Right ventricle myocardium inferior (tissue), 1 donor: ENCODE data around the gene FOXF1. TPM values are rescaled to one million over a fixed set of nuclear protein-coding genes. Genes with fewer than 3 reads are reported as not detected.

ENCODE experiments used
- ATAC-seq: fragments of 200-7000 bp; cut with Tn5 transposase; one replicate; pipeline ENCODE4 v1.9.1; 2020; ENCODE audit warnings: mild to moderate bottlenecking, moderate library complexity
- DNase-seq: peaks from one replicate; pipeline ENCODE4 v3.0.0; 2021; ENCODE audit errors: missing footprints
- intact Hi-C: fragments of 100-400 bp; cut with DNase I; formaldehyde crosslinking; loops from one replicate; pipeline ENCODE4 v1.11.0; 2022
- total RNA-seq: library from RNA; stranded (reverse); fragmentation: NEBNext Ultra II Directional; extraction: Animal tissue kit (Norgen Biotek cat#: 25700); gene quantifications from one replicate; pipeline ENCODE4 v1.2.1, GENCODE V29; 2021
- donor health status: DM: no; HTN: yes; CAD: no; lungs with severe emphysema.

FOXF1 gene
- total RNA-seq, 1 donor from 2014 or later: 0.05 TPM

DNA sequence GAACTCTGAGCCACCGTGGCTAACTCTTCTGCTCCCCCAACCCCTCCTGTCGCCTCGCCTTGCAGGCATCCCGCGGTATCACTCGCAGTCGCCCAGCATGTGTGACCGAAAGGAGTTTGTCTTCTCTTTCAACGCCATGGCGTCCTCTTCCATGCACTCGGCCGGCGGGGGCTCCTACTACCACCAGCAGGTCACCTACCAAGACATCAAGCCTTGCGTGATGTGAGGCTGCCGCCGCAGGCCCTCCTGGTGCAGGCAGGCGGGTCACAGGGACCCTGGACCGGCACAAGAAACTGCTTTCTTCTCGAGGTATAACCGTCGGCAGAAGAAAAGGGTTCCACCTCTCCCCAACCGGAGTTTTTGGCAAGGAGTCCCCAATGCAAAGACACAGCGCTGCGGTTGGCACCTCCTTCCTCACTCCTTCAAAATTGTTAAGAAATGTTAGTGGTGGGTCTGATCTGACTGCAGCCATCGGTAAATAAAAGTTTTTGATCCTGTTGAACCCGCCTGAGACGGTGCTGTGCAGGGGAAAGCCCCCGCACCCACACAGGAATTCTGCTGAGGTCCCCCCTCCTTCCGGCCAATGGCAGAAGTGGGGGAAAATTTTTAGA is 2.6 kb downstream of the FOXF1 start:
- DNase-seq (no peak), ATAC-seq (no peak)
- intact Hi-C loops: no loop called here

DNA sequence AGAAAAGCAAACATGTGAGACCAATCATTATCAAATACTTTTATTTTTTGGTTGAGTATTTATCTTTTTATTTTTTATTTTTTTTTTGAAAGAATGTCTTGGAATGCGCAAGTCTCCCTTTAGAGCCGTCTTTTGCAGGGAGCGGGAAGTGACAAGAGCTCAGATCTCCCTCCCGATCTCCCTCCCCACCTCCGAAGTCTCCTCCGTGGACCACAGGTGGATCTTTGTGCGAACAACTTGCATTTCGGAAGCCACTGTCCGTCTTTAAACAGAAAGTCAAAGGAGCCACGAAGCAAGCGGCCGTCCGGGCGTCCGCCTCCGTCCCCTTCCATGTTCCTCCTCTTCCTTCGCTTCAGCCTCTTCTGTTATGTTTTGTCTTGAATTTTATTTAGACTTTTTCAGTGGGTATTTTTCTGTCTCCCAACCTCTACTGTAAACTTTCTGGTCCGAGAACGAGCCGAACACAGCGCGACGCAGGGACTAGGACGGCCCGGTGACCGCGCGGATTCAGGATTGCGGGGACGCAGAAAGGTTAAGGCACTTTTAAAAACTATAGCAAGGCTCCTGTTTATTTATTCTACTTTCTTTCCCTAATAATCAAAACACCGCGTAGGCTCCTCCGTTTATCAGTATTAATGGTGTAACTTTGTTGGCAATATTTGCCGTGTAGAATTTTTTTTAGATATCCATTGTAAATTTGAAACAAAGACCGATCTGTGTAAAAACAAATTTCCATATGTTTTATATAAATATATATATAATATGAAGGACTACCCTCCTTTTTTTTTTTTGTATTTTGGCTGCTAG is 3.3 kb downstream of the FOXF1 start:
- intact Hi-C loops: no loop called here
- no peak for ATAC-seq
- DNase-seq: peak; percentile 13

DNA sequence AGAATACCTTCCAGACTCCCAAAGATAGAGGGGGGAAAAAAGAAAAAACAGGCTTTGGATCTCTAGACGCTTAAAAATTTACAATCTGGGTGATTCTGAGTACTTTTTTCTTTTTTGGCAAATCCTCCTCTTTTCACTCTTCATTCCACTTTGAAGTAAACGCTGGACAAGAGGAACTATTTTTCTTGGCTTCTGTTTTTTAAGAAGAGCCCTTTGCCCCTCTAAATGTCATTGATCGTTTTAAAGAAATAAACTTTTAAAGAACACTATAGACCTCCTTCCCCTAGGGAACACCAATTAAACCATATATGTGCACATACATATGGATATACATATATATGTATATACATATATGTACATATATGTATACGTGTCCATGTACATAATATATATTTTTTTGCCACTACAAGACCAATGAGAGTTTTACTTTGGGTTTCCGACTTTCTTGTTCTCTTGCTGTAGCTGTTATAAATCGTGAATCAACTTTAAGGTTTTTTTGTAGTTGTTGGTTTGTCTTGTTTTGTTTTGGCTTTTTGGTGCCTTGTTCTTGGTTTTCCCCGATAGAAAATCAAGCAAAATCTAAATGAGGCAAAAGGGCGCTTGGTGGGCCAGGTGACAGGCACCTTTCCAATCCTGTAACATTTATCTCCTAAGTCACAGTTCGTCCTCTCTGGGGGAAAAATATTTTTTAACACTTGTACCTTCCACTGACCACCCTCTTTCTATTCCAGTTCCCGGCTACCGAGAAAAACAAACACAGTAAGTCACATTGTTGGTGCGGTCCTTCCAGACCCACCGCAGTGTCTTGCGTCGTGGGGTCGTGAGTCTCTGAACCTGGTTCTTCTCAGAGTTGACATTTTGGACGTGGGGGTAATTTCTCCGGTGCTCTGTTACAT is 4.4 kb downstream of the FOXF1 start:
- intact Hi-C loops: loop anchor here (5.0 kb wide), 1 partner anchor 692 kb away; no protein-coding TSS in a partner anchor
- no peak for DNase-seq

DNA sequence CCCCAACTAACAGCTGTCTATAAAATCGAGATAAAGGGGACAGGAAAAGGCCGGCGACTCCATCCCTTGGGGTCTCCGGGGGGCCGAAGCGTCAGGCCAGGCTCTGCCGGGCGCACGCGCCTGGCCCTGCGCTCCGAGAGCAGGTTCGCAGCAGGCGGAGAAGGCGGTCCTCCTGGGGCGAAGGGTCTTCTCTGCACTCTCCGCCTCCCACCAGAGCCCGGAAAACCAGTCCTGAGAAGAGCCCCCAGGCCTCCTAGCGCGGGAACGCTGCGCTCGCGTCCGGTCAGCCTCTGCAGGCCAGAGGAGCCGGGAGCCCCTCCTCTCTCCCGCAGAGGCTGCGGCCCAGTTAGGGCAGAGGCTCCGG is 5.1 kb downstream of the FOXF1 start:
- no peak for DNase-seq
- no peak for ATAC-seq
- intact Hi-C loops: loop anchor here (5.0 kb wide), 1 partner anchor 693 kb away; no protein-coding TSS in a partner anchor

More for the DNA sequence above, 4.4 kb downstream of the FOXF1 start:
- ATAC-seq: no peak

DNA sequence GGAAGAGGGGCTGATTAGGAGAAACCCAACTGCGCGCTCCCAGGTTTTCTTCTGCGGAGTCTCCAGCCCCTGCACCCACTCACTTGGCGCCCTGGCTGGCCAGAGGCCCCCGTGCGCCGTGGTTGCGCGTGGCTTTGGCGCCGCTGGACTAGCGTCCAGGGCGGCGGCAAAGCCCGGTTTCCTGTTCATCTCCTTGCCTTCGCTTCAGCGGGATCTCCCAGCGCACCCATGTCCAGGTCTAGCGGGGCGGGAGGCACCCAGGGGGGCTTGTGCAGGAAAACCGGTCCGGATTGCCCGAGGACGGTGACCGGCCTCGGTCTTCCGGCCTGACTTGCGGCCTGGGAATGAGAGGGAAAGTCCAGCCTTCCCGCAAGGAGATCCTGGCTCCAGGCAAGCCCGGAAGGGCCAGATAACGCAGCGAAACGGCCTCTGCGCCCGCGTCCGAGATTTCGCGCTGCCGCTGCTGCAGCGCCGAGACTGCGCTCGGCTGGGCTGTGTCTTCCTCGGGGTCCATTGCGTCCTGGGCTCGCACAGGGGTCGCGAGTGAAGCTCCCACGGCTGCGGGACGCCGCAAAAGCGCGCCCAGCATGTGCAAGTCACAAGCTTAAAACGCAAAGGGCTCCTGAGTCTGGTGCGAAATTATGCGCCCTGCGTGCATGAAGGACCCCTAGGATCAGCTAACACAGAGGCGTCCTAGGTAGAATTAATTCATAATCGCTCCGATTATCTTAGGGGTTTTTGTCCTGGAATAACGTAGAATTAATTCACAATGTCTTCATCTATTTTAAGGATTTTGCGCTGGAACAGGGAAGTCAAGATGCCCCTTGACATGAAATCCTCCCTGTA is 5.7 kb downstream of the FOXF1 start:
- DNase-seq (peak; percentile 17), ATAC-seq (no peak)
- intact Hi-C loops: loop anchor here (1.0 to 5.0 kb wide), 3 partner anchors 175 to 694 kb away; no protein-coding TSS in a partner anchor

DNA sequence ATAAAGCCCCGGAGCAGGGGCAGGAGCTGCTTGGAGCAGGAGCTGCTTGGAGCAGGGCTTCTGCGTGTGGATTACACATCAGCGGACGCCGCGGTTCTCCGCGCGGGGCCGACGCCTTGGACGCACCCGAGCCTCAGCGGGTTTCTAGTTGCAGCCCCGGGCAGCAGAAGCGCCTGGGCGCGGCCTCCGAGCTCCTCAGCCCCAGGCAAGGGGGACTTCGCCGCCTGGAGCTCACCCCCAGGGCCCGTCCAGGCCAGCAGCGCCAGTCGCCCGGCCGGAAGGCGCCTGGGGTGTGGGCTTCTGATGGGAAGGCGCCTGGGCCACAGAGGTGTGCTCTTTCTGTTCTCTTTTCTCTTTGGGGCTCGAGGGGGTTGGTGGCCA is 6.3 kb downstream of the FOXF1 start:
- ATAC-seq: no peak
- intact Hi-C loops: loop anchor here (1.0 to 5.0 kb wide), 3 partner anchors 176 to 694 kb away; no protein-coding TSS in a partner anchor
- DNase-seq: peak; percentile 56

DNA sequence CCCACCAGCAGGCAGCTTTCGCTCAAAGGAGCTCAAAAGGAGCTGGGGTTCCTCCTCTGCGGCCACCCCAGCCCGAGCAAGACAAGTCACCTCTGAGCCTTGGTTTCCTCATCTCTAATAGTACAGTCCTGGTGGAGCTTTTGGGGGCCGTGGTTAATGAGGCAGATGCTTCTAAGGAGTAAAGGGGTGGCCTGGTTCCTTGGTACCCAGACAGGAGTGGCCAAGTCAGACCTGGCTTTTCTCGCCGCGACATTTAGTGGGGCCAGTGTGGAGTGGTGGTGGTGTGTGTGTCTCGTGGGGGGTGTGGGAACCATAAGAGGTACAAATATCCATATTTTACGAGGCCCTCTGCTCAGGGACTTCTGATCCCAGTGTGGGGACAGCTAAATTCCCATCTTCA is 6.7 kb downstream of the FOXF1 start:
- DNase-seq (no peak), ATAC-seq (peak; percentile 6)
- intact Hi-C loops: loop anchor here (2.0 to 5.0 kb wide), 2 partner anchors 176 to 695 kb away; no protein-coding TSS in a partner anchor

DNA sequence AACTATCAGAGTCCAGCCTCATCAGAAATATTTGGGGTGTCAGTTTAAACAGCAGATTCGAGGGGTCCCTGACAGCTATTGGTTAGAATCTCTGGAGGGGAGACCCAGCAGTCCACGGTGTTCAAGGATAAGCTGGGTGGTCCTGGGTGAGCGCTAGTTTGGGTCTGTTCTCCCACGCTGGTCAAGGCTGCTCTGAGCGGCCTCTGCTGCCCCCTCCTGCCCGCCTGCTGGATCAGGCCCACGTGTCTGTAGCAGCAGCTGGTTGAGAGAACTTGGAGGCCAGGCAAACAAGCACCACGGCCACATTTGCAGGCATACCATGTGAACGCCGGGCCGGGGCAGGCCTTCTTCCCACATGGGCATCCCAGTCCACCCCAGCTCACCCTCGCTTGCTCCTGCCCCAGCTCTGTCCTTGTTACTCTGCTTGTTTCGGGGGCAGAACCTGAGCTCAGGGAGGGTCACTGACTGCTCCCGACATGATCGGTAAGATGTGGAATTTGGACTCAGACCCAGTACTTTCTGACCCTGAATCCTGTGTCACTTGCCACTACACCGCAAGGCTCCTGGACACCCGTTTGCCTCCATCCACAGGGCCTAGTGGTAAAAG is 7.4 kb downstream of the FOXF1 start:
- peak; percentile 75 for DNase-seq
- intact Hi-C loops: loop anchor here (2.0 to 5.0 kb wide), 2 partner anchors 177 to 695 kb away; no protein-coding TSS in a partner anchor
- peak; percentile 67 for ATAC-seq

DNA sequence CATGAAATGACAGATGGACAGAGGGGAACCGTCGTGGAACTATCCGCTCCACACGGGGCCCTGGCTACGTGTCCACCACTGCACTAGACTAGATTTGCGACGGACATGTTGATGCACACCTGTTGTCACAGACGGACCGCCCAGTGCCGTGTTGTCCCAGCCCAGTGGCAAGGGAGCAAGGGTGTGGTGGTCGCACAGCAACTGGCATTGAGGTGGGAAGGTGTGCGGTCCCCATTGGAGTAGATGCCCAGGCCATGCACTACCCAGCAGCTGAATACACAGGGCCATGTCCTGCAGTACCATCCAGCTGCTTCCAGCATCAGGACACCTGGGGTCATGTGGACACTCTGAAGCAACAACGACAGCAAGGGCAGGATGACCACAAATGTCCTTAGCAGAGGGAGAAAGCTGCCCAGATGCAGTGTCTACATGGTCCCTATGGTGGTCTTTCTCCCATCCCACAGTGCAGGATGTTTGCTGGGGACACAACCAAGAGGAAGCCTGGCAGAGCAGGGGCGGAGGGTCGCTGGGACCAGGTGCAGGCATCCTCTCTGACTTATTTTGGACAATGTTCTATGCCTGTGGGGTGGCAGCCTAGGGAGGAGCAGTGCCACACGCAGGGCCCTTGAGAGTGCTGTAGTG is 8.8 kb downstream of the FOXF1 start:
- intact Hi-C loops: loop anchor here (5.0 kb wide), 1 partner anchor 697 kb away; no protein-coding TSS in a partner anchor
- DNase-seq: no peak

DNA sequence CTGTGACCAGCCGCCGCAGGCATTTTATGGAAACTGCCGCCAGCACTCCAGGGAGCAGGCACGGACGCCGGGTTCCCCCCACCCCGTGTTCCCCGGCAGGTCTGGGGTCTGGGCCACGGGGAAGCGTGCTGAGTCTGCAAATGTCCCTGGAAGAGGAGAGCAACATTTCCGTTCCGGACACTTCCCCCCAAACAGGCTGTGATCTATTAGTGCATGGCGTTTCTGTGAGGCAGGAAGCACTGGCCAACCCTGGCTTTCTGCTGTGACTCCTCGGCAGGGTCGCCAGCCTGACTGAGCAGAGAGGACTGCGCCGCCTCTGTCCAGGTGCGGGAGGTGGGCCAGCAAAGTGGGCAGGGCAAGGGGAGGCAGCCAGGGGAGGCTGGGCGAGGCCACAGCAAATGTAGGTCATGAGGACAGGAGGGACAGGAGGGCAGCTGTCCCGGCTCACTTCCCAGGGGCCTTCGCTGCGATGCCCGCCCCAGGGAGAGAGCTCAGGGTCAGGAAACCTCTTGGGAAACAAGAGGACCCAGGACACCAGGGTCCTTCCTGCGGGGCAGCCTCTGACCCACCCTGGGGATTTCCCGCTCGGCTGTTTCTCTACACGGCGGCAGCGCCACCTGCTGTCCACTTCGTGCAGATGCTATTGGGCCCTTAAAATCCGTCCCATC is 9.5 kb downstream of the FOXF1 start:
- intact Hi-C loops: loop anchor here (5.0 kb wide), 2 partner anchors 267 to 697 kb away; no protein-coding TSS in a partner anchor
- peak; percentile 84 for DNase-seq
- ATAC-seq: peak; percentile 44

More for the DNA sequence above, 8.8 kb downstream of the FOXF1 start:
- no peak for ATAC-seq

DNA sequence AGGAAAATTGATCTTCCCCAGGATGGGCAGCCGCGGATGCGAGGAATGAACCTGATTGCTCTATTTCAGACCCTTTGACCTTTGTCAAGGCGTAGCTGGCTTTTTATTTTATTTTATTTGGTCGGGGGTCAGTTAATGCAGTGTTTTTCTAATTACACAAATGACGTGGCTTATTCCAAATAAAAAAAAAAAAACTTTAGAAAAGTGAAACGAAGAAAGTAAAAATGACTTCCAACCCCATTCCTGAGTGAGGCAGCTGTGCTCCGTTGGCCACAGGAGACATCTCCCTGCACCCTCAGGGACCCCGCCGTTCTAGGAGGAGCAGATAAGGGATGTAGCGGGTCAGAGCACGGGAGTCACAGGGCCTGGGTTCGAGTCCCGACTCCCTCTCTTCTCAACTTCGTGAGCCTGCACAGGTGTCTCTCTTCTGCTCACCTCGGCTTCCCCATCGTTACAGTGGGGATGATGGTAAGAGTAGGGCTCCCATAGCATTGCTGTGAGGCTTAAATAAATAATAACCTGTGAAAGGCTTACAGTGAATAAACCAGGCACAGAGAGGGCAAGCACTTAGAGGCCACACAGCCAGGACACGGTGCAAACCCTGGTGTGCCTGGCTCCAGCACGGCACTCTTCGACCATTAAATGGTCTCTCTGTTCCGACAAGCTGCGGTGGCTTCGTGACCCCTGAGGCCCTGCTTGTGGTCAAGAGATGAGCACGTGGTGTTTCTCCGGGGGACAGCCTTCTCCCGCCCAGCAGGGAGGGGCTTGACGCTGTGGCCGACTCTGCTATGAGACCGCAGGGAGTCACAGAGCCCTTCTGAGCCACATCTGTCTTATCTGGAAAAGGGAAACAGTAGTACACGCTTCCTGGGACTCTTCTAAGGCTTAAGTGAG is 10.2 kb downstream of the FOXF1 start:
- intact Hi-C loops: loop anchor here (5.0 kb wide), 1 partner anchor 268 kb away; no protein-coding TSS in a partner anchor
- ATAC-seq (no peak), DNase-seq (no peak)

DNA sequence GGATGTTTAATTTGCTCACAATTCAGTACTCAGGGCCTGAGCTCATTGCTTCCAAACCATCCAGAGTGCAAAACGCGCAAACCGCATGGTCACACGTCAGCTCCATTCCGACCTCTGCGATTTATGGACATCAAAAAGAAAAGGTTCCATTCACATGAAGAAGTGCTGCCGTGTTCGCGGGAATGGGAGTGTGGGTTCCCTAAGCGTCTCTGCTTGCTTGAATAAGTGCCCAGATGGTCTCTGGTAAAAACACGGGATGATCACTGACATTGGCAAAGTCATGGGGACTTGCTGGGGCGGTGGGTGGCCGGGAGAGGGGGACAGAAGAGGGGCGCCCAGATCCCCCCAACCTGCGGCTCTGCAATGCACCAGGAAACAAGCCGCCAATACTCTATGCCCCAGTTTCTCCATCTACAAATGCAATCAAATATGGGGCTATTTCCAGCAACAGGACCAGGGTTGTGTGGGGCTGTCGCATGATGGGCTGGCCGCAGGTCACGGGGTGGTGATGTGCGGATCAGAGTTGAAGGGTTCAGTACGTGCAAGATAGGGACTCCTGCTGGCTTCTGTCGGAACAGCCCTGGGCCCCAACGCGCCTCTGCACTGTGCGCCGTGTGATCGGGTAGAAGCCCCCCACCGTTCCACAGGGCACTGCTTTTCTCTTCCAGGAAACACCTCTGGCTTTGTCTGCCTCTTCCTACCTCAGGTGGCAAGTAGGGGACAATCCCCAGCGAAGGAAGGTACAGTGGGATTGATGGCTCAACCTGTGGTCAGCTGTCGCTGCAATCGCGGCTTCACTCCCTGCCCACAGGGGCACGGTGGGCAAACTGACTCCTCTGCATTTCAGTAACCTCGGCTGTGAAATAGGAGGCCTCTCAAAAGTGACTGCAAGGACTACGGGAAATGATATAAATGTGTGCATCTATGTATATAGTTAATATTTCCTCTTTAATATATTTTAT is 11.2 kb downstream of the FOXF1 start:
- intact Hi-C loops: loop anchor here (5.0 kb wide), 1 partner anchor 269 kb away; no protein-coding TSS in a partner anchor
- no peak for ATAC-seq
- DNase-seq: no peak

DNA sequence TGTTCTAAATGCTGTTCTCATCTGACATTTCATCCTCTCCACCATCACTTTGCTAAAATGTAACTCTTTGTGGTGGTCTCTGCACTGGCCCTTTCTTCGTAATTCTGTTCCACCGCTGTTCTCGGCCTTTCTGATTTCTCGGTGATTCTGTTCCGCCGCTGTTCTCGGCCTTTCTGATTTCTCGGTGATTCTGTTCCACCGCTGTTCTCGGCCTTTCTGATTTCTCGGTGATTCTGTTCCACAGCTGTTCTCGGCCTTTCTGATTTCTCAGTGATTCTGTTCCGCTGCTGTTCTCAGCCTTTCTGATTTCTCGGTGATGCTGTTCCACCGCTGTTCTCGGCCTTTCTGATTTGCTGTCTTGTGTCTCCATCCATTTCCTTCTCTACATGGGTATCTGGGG is 12.3 kb downstream of the FOXF1 start:
- no peak for DNase-seq
- no peak for ATAC-seq
- intact Hi-C loops: loop anchor here (5.0 kb wide), 1 partner anchor 270 kb away; no protein-coding TSS in a partner anchor

DNA sequence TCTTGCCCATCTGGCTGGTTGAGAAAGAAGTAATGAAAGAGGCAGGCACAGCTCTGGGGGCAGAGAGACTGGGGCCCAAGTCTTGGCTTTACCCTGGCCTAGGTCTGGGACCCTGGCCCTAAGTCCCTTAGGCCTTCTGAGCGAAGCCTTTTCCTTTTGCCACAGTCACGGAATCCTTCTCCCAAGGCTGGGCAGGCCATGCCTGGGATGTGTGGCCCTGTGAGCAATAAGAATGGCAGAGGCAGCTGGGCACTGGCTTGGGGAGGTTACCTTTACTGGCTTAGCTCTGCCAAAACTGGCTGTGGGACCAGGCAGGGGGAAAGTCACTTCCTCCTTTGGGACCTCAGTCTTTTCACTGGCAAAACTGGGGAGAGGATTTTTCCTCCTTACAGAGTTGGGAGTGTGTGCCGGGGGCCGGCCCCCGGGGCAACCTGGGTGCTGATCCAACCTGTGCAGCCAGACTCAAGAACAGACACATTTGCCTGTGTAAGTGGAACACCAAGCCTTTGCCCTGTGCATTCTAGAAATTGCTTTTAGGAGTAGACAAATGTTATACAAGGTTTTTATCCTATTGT is 12.9 kb downstream of the FOXF1 start:
- intact Hi-C loops: loop anchor here (5.0 kb wide), 1 partner anchor 271 kb away; no protein-coding TSS in a partner anchor
- no peak for ATAC-seq
- no peak for DNase-seq
